Gastrocnemius medialis (tissue), 4 donors: ENCODE measurements around the gene POLA2. TPM values are rescaled to one million over a fixed set of nuclear protein-coding genes. Genes with fewer than 3 reads are reported as not detected.

ENCODE experiments used
- ATAC-seq, 2 donors: fragments of 150-250 bp; one replicate each; pipeline ENCODE4 v1.9.1; 2016
- DNase-seq, 2 donors: peaks; one replicate each; pipeline ENCODE4 v3.0.0-alpha.2; 2019
- H3K27ac ChIP-seq, 4 donors: fragments of 200-600 bp; sonication (generic); 1 replicate in 1 of 4; 2 replicates in 3 of 4; pipeline ENCODE4 v1.5.1; 2016 to 2018; ENCODE audit warnings: mild to moderate bottlenecking in 2 of 4, moderate library complexity in 1 of 4
- H3K27me3 ChIP-seq, 3 donors: fragments of 200-600 bp; sonication (generic) in 2 of 3; 1 replicate in 1 of 3; 2 replicates in 2 of 3; pipeline versions ENCODE4 v1.5.1 to v1.6.0; 2016 to 2019; ENCODE audit warnings: mild to moderate bottlenecking in 1 of 3, moderate library complexity in 1 of 3
- H3K36me3 ChIP-seq, 2 donors: fragments of 200-600 bp; sonication (generic) in 1 of 2; one replicate each; pipeline ENCODE4 v1.5.1; 2017 to 2018
- H3K4me1 ChIP-seq, 2 donors: fragments of 200-600 bp; sonication (generic) in 1 of 2; one replicate each; pipeline ENCODE4 v1.5.1; 2016 to 2017; ENCODE audit warnings: mild to moderate bottlenecking in 2 of 2
- H3K4me3 ChIP-seq, 4 donors: fragments of 200-600 bp; sonication (generic) in 3 of 4; 1 replicate in 1 of 4; 2 replicates in 3 of 4; pipeline ENCODE4 v1.5.1; 2016 to 2019; ENCODE audit warnings: mild to moderate bottlenecking in 2 of 4
- H3K9me3 ChIP-seq, 3 donors: fragments of 200-600 bp; sonication (generic) in 2 of 3; 1 replicate in 1 of 3; 2 replicates in 2 of 3; pipeline ENCODE4 v1.5.1; 2016 to 2019
- CTCF ChIP-seq, 5 experiments: fragments of 450-650 bp in 3 of 5; fragments of 200-600 bp in 2 of 5; sonication (generic) in 2 of 5; IDR thresholded peaks in 4 of 5; conservative IDR thresholded peaks in 1 of 5; 1 replicate in 4 of 5; 2 replicates in 1 of 5; pipeline ENCODE4 v1.5.1; 2016 to 2019; ENCODE audit warnings: antibody characterized with exemption in 5 of 5, mild to moderate bottlenecking in 3 of 5, moderate library complexity in 3 of 5
- POLR2A ChIP-seq, 2 donors: fragments of 450-650 bp; IDR thresholded peaks; one replicate each; pipeline ENCODE4 v1.6.1; 2017; ENCODE audit warnings: antibody characterized with exemption in 2 of 2, mild to moderate bottlenecking in 2 of 2, moderate library complexity in 2 of 2
- in situ Hi-C, 4 donors: fragments of 200-750 bp; cut with MboI; loops; one replicate each; pipeline versions ENCODE4 v1.15.0 to v1.8.0; 2017; ENCODE audit warnings: low sequenced_read_pairs in 4 of 4
- intact Hi-C: fragments of 100-400 bp; cut with DNase I; formaldehyde crosslinking; loops from one replicate; pipeline ENCODE4 v1.15.1; 2023; ENCODE audit warnings: low total_unique reads
- total RNA-seq, 4 donors: library from RNA; depleted of rRNA; stranded (reverse); fragments of >200 nt; gene quantifications; one replicate each; pipeline versions ENCODE4 v1.1.0 to v1.2.3, GENCODE V29; 2016

POLA2 gene, protein sequence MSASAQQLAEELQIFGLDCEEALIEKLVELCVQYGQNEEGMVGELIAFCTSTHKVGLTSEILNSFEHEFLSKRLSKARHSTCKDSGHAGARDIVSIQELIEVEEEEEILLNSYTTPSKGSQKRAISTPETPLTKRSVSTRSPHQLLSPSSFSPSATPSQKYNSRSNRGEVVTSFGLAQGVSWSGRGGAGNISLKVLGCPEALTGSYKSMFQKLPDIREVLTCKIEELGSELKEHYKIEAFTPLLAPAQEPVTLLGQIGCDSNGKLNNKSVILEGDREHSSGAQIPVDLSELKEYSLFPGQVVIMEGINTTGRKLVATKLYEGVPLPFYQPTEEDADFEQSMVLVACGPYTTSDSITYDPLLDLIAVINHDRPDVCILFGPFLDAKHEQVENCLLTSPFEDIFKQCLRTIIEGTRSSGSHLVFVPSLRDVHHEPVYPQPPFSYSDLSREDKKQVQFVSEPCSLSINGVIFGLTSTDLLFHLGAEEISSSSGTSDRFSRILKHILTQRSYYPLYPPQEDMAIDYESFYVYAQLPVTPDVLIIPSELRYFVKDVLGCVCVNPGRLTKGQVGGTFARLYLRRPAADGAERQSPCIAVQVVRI
- 1 to 10 TPM; 2.9 to 9.2 (median 6.9) TPM for total RNA-seq

DNA sequence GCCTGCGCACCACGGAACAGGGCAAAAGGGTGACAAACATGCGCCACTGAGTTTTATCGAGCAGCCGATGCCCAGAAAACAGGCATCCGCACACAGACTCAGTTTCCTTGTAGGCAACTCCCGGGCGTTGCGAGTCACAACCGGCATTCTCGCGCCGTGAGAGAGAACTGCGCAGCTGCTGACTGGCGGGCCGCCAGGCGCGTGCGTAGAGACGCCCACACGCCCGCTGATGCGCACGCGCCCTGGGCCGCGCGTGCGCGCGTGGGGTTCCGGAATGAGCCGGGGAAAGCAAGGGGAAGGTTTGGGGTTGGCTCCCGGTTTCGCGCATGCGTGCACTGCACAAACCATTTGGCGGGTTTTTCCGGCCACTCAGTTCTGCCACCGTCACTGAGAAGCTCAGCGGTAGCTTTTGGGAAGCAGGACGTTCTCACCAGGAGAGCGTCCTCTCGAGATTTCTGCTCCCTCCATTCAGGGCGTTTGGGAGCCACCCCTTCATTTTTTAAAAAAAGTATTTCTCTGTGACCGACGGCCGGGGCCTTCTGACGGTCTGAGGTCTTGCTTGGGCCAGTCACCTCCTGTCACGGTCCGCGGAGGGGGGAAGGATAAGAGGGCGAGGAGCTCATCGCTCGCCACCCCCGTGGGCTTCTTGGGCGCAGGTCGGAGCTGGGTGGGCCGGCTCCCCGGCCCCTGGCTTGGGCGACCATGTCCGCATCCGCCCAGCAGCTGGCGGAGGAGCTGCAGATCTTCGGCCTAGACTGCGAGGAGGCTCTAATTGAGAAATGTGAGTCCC, at the start of gene POLA2:
Gene POLA2, plus strand, starts transcription at position 372 of the 790 bp plus-strand sequence. Its CDS starts 331 bp downstream, at position 703.
- peak; percentile 89 to 94 for DNase-seq
- Histone ChIP-seq H3K27me3 (no peaks in the 10 kb centered on the region), H3K9me3 (no peaks in the 10 kb centered on the region), H3K4me3 (peak within 1 kb of the TSS; percentile 75 to 89 (median 78)), H3K4me1 (peaks cover 11 to 12% of the 10 kb centered on the region in 2 donors), H3K27ac (peak within 1 kb of the TSS; percentile 87 to 97 (median 93)), H3K36me3 (peaks cover 0 to under 1% of the 10 kb centered on the region in 2 donors)
- TF ChIP-seq POLR2A (IDR thresholded peaks at IDR 0.05) (peak; percentile 69 to 81), CTCF (IDR thresholded peaks at IDR 0.05 in 4 of 5, conservative IDR thresholded peaks at IDR 0.05 in 1 of 5) (no peak)
- peak; percentile 94 to 98 for ATAC-seq
- in situ Hi-C loops: no loop called here
- intact Hi-C loops: loop anchor here (5.0 kb wide), 1 partner anchor 71 kb away; the partner anchor contains the start of gene DPF2

DNA sequence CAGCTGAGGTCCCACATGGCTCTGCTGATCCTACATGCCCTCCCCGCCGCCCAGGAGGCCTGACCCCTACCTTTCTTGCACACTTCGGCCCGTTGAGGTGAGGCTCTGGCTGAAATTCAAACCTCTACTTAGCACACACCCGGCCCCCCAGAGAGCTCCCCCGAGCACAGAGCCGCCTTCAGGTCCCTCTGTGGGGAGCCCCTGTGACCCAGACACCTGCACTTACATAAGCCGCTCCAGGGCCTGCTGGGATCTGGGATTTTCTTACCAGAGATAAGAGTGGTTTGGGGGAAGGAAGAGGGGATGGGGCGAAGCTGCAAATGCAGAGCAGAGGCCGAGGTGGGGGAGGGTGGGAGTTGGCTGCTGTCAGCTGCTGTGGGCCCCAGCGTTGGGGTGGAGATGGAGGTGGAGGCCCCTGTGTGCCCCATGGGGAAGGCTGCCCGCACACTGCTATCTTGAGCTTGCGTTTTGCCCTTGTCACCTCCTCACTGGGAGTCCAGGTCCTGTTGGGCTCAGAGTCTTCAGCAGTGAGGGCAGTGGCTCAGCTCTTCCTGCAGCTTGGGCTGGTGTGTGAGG, 49.4 kb upstream of the POLA2 start:
- in situ Hi-C loops (no loop called here), intact Hi-C loops (no loop called here)
- DNase-seq: no peak
- H3K4me1 ChIP-seq: no peaks in the 10 kb centered on the region
- TF ChIP-seq POLR2A (IDR thresholded peaks at IDR 0.05): no peak
- no peak overlapping the region for H3K4me3 ChIP-seq
- no peak for ATAC-seq
- H3K36me3 ChIP-seq: peaks cover 0 to 46% of the 10 kb centered on the region in 2 donors
- H3K27ac ChIP-seq: no peak overlapping the region
- H3K9me3 ChIP-seq: no peaks in the 10 kb centered on the region
- no peaks in the 10 kb centered on the region for H3K27me3 ChIP-seq

DNA sequence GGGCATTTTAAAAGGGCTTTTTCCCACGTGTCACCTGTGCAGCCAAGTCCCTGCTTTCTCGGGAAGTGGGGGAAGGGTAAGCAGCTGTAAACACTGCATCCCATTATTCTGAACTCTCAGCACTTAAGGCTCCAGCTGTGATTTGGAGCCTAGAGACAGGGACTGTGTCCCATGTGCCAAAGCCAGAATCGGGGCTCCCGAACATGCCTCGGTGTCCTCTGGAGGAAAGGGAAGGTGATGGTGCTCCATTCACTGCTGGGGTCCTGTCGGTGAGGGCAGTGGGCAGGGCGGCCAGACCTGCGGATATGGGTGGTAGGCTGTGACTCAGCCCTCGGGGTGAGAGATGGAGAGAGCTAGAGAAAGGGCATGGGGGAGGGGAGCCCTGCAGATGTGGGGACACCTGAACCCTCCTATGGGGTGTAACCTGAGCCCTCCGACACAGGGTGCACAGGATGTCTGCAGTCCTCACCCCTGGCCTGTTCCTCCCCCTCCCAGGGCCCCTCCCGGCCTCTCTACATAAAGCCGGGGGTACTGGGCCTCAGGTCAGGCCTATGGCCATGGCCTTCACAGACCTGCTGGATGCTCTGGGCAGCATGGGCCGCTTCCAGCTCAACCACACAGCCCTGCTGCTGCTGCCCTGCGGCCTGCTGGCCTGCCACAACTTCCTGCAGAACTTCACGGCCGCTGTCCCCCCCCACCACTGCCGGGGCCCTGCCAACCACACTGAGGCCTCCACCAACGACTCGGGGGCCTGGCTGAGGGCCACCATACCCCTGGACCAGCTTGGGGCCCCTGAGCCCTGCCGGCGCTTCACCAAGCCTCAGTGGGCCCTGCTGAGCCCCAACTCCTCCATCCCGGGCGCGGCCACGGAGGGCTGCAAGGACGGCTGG, 48.2 kb upstream of the POLA2 start:
- Histone ChIP-seq H3K27me3 (no peaks in the 10 kb centered on the region), H3K9me3 (no peaks in the 10 kb centered on the region), H3K36me3 (peaks cover 0 to 34% of the 10 kb centered on the region in 2 donors), H3K4me1 (no peaks in the 10 kb centered on the region), H3K4me3 (no peak overlapping the region), H3K27ac (no peak overlapping the region)
- DNase-seq (no peak), ATAC-seq (no peak)
- intact Hi-C loops: no loop called here
- TF ChIP-seq CTCF (IDR thresholded peaks at IDR 0.05 in 4 of 5, conservative IDR thresholded peaks at IDR 0.05 in 1 of 5) (no peak), POLR2A (IDR thresholded peaks at IDR 0.05) (no peak)
- in situ Hi-C loops: no loop called here

DNA sequence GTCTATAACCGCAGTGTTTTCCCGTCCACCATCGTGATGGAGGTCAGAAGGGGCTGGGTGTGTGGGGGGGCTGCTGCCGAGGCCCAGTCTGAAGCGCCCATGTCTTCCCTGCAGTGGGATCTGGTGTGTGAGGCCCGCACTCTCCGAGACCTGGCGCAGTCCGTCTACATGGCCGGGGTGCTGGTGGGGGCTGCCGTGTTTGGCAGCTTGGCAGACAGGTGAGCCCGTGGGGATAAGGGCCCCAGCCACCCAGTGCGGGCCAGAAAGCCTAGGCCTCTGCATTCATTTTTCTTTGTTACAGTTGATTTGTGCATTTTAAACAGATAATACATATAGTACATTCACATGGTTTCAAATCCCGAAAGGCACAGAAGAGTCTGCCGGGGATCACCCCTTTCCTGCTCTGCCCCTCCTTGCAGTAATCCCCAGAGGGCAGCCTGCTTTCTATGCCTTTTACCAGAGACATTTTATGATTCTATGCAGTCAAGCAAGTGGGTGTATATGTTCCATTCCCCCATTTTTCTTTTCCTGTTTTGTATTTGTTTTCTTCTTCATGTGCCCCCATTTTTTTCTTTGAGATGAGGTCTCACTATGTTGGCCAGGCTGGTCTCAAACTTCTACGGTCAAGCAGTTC, 47.4 kb upstream of the POLA2 start:
- H3K27ac ChIP-seq: no peak overlapping the region
- peaks cover 0 to 26% of the 10 kb centered on the region in 2 donors for H3K36me3 ChIP-seq
- intact Hi-C loops: no loop called here
- ATAC-seq (no peak), DNase-seq (no peak)
- TF ChIP-seq POLR2A (IDR thresholded peaks at IDR 0.05): no peak
- H3K4me3 ChIP-seq: no peak overlapping the region
- in situ Hi-C loops: no loop called here
- no peaks in the 10 kb centered on the region for H3K4me1 ChIP-seq
- no peaks in the 10 kb centered on the region for H3K27me3 ChIP-seq
- no peaks in the 10 kb centered on the region for H3K9me3 ChIP-seq
